H1 (cell line): ENCODE data around the gene TNS4. TPM values are rescaled to one million over a fixed set of nuclear protein-coding genes. Genes with fewer than 3 reads are reported as not detected.

Experiments
- CBX8 ChIP-seq: fragments of 300-800, 300-1000 bp; sonication (generic); IDR thresholded peaks from 2 replicates; pipeline ENCODE4 v1.7.1; 2016; ENCODE audit warnings: low read depth, low read length, borderline replicate concordance
- RFX5 ChIP-seq: IDR thresholded peaks from 2 replicates; pipeline ENCODE4 v1.6.1; 2011; ENCODE audit warnings: low read depth, low read length, improper control_type of control experiment, borderline replicate concordance
- RNF2 ChIP-seq: fragments of 200-900, 300-1000 bp; sonication (generic); IDR thresholded peaks from 2 replicates; pipeline ENCODE4 v1.7.1; 2016; ENCODE audit warnings: borderline replicate concordance, low read depth, mild to moderate bottlenecking, antibody characterized with exemption, low read length; ENCODE audit not compliant: poor library complexity, severe bottlenecking; ENCODE audit errors: missing control alignments
- SIX5 ChIP-seq: IDR thresholded peaks from 2 replicates; pipeline ENCODE4 v1.6.1; 2011; ENCODE audit warnings: mild to moderate bottlenecking, low read depth, low read length
- SRF ChIP-seq: IDR thresholded peaks from 2 replicates; pipeline ENCODE4 v1.6.1; 2011; ENCODE audit warnings: mild to moderate bottlenecking, low read depth, low read length, moderate library complexity
- SUZ12 ChIP-seq: fragments of 200-600 bp; sonication (generic); IDR thresholded peaks from 2 replicates; pipeline ENCODE4 v1.6.1; 2012; ENCODE audit warnings: mild to moderate bottlenecking, inconsistent platforms, low read length, moderate library complexity, mixed read lengths
- USF2 ChIP-seq: IDR thresholded peaks from 2 replicates; pipeline ENCODE4 v1.6.1; 2011; ENCODE audit warnings: low read length, improper control_type of control experiment
- polyA plus RNA-seq, 7 experiments: library from polyadenylated mRNA; depleted of rRNA in 3 of 7; stranded (reverse) in 5 of 7; unstranded in 2 of 7; fragments of >200 nt in 5 of 7; fragments of 200-250 nt in 2 of 7; gene quantifications; 1 replicate in 5 of 7; 2 replicates in 1 of 7; 4 replicates in 1 of 7; pipeline versions ENCODE4 v1.2.1 to v1.2.3, GENCODE V29; 2011 to 2013; ENCODE audit warnings: missing spikeins in 2 of 7, mixed read lengths in 2 of 7
- total RNA-seq: library from RNA; stranded (reverse); fragmentation: NEBNext Ultra II Directional; extraction: Animal tissue kit (Norgen Biotek cat#: 25700); gene quantifications from 2 replicates; pipeline ENCODE4 v1.2.1, GENCODE V29; 2021

The TNS4 gene
- total and polyA plus RNA-seq, 2 of the 8 experiments (the other 6 are each of a cell fraction or from before 2014, with no cell fraction given), result 0.20 to 0.21 TPM

- TF ChIP-seq RNF2, result no peak
- no peak for TF ChIP-seq USF2
- no peak for TF ChIP-seq SIX5
- no peak for TF ChIP-seq CBX8
- no peak for TF ChIP-seq SUZ12
- no peak for TF ChIP-seq RFX5
- TF ChIP-seq SRF, result no peak
- TF ChIP-seq, all 59 proteins: peak for 0
Observed at GRCh38 chr17:40529991-40530390, 28.6 kb upstream of the TNS4 start (continued).
